ENCODE results near the gene SH3GL3. TPM values are rescaled to one million over a fixed set of nuclear protein-coding genes. Genes with fewer than 3 reads are reported as not detected.

Gene SH3GL3
- total RNA-seq, 4 donors from 2014 or later, result 0.84 to 1.1 (median 0.97) TPM; not detected in 1

- 85 to 88% methylated on average over 1 of the region's 1 CpG for WGBS, 2 donors
- no peak for DNase-seq (ENCODE audit: low spot score in 2 of 2)
- intact Hi-C loops (cut with DNase I; ENCODE audit: low total_unique reads), result no loop called here
- TF ChIP-seq POLR2A (IDR thresholded peaks at IDR 0.05) (no peak), CTCF (IDR thresholded peaks at IDR 0.05) (no peak)
- no peak overlapping the region for H3K4me3 ChIP-seq (ENCODE audit: low read depth, poor library complexity, severe bottlenecking)
Observed at GRCh38 chr15:83616840-83617239, 169.7 kb downstream of the SH3GL3 start.

GRCh38 chr15:83626171-83626802, 179.1 kb downstream of the SH3GL3 start:
- TF ChIP-seq POLR2A (IDR thresholded peaks at IDR 0.05), result no peak
- TF ChIP-seq CTCF (IDR thresholded peaks at IDR 0.05), result no peak
- H3K4me3 ChIP-seq (ENCODE audit: low read depth, poor library complexity, severe bottlenecking), result no peak overlapping the region
- no peak for DNase-seq (ENCODE audit: low spot score in 2 of 2)
- intact Hi-C loops (cut with DNase I; ENCODE audit: low total_unique reads), result no loop called here
- WGBS, 2 donors, result 73 to 81% methylated on average over 2 of the region's 2 CpGs

- DNase-seq (ENCODE audit: low spot score in 2 of 2), result no peak
- WGBS, 2 donors, result 89 to 94% methylated on average over 2 of the region's 2 CpGs
- intact Hi-C loops (cut with DNase I; ENCODE audit: low total_unique reads), result no loop called here
Observed at GRCh38 chr15:83631534-83631933, 184.4 kb downstream of the SH3GL3 start.

GRCh38 chr15:83643201-83643600, 196.1 kb downstream of the SH3GL3 start:
- intact Hi-C loops (cut with DNase I; ENCODE audit: low total_unique reads), result no loop called here
- no peak overlapping the region for H3K4me3 ChIP-seq (ENCODE audit: low read depth, poor library complexity, severe bottlenecking)
- TF ChIP-seq CTCF (IDR thresholded peaks at IDR 0.05), result no peak
- TF ChIP-seq POLR2A (IDR thresholded peaks at IDR 0.05), result no peak
- no peak for DNase-seq (ENCODE audit: low spot score in 2 of 2)

More at GRCh38 chr15:83631534-83631933, 184.4 kb downstream of the SH3GL3 start:
- no peak overlapping the region for H3K4me3 ChIP-seq (ENCODE audit: low read depth, poor library complexity, severe bottlenecking)
- TF ChIP-seq CTCF (IDR thresholded peaks at IDR 0.05), result no peak
- no peak for TF ChIP-seq POLR2A (IDR thresholded peaks at IDR 0.05)

- TF ChIP-seq CTCF (IDR thresholded peaks at IDR 0.05) (no peak), POLR2A (IDR thresholded peaks at IDR 0.05) (no peak)
- WGBS, 2 donors, result 100% methylated on average over 1 of the region's 1 CpG
- no peak for DNase-seq (ENCODE audit: low spot score in 2 of 2)
- H3K4me3 ChIP-seq (ENCODE audit: low read depth, poor library complexity, severe bottlenecking), result no peak overlapping the region
- intact Hi-C loops (cut with DNase I; ENCODE audit: low total_unique reads), result no loop called here
Observed at GRCh38 chr15:83644439-83644838, 197.3 kb downstream of the SH3GL3 start.

- 86 to 87% methylated on average over 2 of the region's 2 CpGs for WGBS, 2 donors
Observed at GRCh38 chr15:83650831-83651230, 203.7 kb downstream of the SH3GL3 start.

More at GRCh38 chr15:83650831-83651230, 203.7 kb downstream of the SH3GL3 start:
- DNase-seq (ENCODE audit: low spot score in 2 of 2), result no peak
- intact Hi-C loops (cut with DNase I; ENCODE audit: low total_unique reads), result no loop called here
- no peak for TF ChIP-seq CTCF (IDR thresholded peaks at IDR 0.05)
- no peak for TF ChIP-seq POLR2A (IDR thresholded peaks at IDR 0.05)
- no peak overlapping the region for H3K4me3 ChIP-seq (ENCODE audit: low read depth, poor library complexity, severe bottlenecking)

All from lower leg skin (tissue), 4 donors.